Measurements from ENCODE around the gene GUK1.

DNA sequence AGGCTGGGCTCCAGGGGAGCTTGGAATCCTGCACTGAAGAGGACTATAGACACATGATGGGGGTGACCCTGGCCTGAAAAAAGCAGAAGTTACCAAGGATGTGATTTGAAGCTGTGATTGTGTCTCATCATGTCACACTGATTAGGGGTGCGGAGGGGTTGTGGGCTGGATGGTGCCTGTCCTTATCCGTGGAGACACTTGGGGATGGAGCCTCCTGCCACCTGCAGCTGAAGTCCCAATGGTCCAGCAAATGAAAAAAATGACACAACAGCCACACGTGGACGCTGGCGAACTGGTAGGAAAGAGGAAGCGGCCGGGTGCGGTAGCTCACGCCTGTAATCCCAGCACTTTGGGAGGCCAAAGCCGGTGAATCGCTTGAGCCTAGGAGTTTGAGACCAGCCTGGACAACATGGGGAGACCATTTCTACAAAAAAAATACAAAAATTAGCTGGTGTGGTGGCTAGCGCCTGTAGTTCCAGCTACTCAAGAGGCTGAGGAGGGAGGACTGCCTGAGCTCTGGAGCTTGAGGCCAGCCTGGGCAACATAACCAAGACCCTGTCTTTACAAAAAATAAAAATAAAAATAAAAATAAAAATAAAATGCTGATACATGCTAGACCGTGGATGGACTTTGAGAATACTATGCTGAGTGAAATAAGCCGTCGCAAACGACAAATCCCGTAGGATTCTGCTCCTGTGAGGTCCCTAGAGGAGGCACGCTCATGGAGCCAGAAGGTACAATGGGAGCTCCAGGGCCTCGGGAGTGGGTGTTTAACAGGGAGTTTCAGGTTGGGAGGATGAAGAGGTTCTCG, 24.7 kb downstream of the GUK1 start:
- TF ChIP-seq EZH2phosphoT487 (IDR thresholded peaks at IDR 0.05; ENCODE audit: insufficient read depth, low read depth) (no peak), EZH2 (IDR thresholded peaks at IDR 0.05; ENCODE audit: insufficient read depth, poor library complexity, severe bottlenecking) (no peak)

Data from GM23248 (cell line).